HG03460 (cell line): ENCODE results near the gene GGA1.

Experiments
- ATAC-seq: cut with Tn5 transposase; IDR thresholded peaks from one replicate; pipeline ENCODE4 v1.9.1; 2021; ENCODE audit not compliant: unreplicated experiment

GGA1 gene

GRCh38 chr22:37608477-37609239 lies at the start of gene GGA1:
TSS of gene GGA1 (plus strand) at chr22:37608834. CDS start at chr22:37608861, 27 bp downstream.
- ATAC-seq = peak; percentile 59

GRCh38 chr22:37559521-37559900 lies 49.1 kb upstream of the GGA1 start:
- no peak for ATAC-seq

- no peak for ATAC-seq
Observed at GRCh38 chr22:37559901-37560607, 48.6 kb upstream of the GGA1 start, which contains the start of gene CDC42EP1. TSS of gene CDC42EP1 (plus strand) at chr22:37560480. CDS start at chr22:37566350, 5,870 bp downstream.

- no peak for ATAC-seq
Observed at GRCh38 chr22:37560608-37561211, 47.9 kb upstream of the GGA1 start.

GRCh38 chr22:37561212-37562048 lies 47.2 kb upstream of the GGA1 start:
- ATAC-seq = no peak

GRCh38 chr22:37562049-37562875 lies 46.4 kb upstream of the GGA1 start:
- ATAC-seq = no peak

GRCh38 chr22:37563153-37564081 lies 45.2 kb upstream of the GGA1 start:
- no peak for ATAC-seq

GRCh38 chr22:37564111-37564711 lies 44.4 kb upstream of the GGA1 start:
- ATAC-seq = no peak

GRCh38 chr22:37565830-37566229 lies 42.8 kb upstream of the GGA1 start:
- ATAC-seq = no peak

- no peak for ATAC-seq
Observed at GRCh38 chr22:37566329-37566837, 42.3 kb upstream of the GGA1 start.

- no peak for ATAC-seq
Observed at GRCh38 chr22:37566903-37567798, 41.5 kb upstream of the GGA1 start.

- no peak for ATAC-seq
Observed at GRCh38 chr22:37568012-37568411, 40.6 kb upstream of the GGA1 start.

GRCh38 chr22:37568448-37569008 lies 40.1 kb upstream of the GGA1 start:
- no peak for ATAC-seq

GRCh38 chr22:37569009-37569920 lies 39.4 kb upstream of the GGA1 start:
- ATAC-seq = no peak

GRCh38 chr22:37569921-37570660 lies 38.5 kb upstream of the GGA1 start:
- no peak for ATAC-seq

GRCh38 chr22:37570661-37570976 lies 38.0 kb upstream of the GGA1 start:
- ATAC-seq = no peak
